Tibial nerve (tissue), 3 donors: ENCODE results near the gene IBTK.

Source experiments
- CTCF ChIP-seq, 5 experiments: fragments of 200-600 bp in 3 of 5; fragments of 450-650 bp in 2 of 5; sonication (generic) in 3 of 5; IDR thresholded peaks; one replicate each; pipeline ENCODE4 v1.5.1; 2016 to 2019; ENCODE audit warnings: antibody characterized with exemption in 5 of 5, mild to moderate bottlenecking in 3 of 5, moderate library complexity in 2 of 5
- POLR2A ChIP-seq, 2 donors: fragments of 450-650 bp; IDR thresholded peaks; one replicate each; pipeline ENCODE4 v1.6.1; 2017; ENCODE audit warnings: antibody characterized with exemption in 2 of 2, mild to moderate bottlenecking in 2 of 2, moderate library complexity in 2 of 2

- TF ChIP-seq POLR2A (IDR thresholded peaks at IDR 0.05) = no peak
- no peak for TF ChIP-seq CTCF (IDR thresholded peaks at IDR 0.05)
These were observed 30.4 kb downstream of the IBTK start for GRCh38 chr6:82217018-82217586.
